Measurements from ENCODE around the gene RAB31. TPM values are rescaled to one million over a fixed set of nuclear protein-coding genes. Genes with fewer than 3 reads are reported as not detected.
"Not testable (repeated sequence)": the region's sequence is repeated elsewhere in the genome, so short reads cannot be mapped to it uniquely, and the experiment has no call there.

The RAB31 gene
- polyA plus RNA-seq, 1 of the 3 experiments (the other 2 are of a cell fraction) = 23.0 TPM

- Histone ChIP-seq H3F3A (replicated peaks; ENCODE audit: insufficient read depth) (no peaks in the 10 kb centered on the region), H3K27ac (ENCODE audit: low read depth in 2 of 2, low read length in 1 of 2) (no peak overlapping the region), H3K9me2 (no peaks in the 10 kb centered on the region), H3K79me2 (ENCODE audit: insufficient read depth) (no peaks in the 10 kb centered on the region; the same call in 1 of the 2 replicates), H3K4me1 (ENCODE audit: control insufficient read depth in 1 of 2, insufficient read depth in 2 of 2, low read depth in 1 of 2, low read length in 1 of 2) (peaks cover 0 to 2% of the 10 kb centered on the region in 2 experiments; a peak in 1 of 4 replicates), H3K4me3 (ENCODE audit: low read depth in 2 of 2, low read length in 1 of 2) (no peak overlapping the region), H3K9me3 (peaks cover 8% of the 10 kb centered on the region; the same call in 1 of the 2 replicates), H2AFZ (ENCODE audit: low read depth) (no peak overlapping the region), H3K4me2 (no peak overlapping the region), H3K36me3 (replicated peaks in 1 of 2; ENCODE audit: control insufficient read depth in 1 of 2, insufficient read depth in 2 of 2, low read length in 1 of 2) (peaks cover 0 to 17% of the 10 kb centered on the region in 2 experiments), H4K20me1 (ENCODE audit: insufficient read depth) (no peaks in the 10 kb centered on the region), H3K9ac (no peak overlapping the region), H3K27me3 (ENCODE audit: insufficient read depth) (no peaks in the 10 kb centered on the region)
- 96% methylated on average over 3 of the region's 3 CpGs for WGBS (ENCODE audit: low lambda C conversion rate)
- CTCF ChIA-PET = no interaction called here
- no peak for TF ChIP-seq EZH2phosphoT487 (IDR thresholded peaks at IDR 0.05; ENCODE audit: borderline replicate concordance, low read depth)
- no peak for TF ChIP-seq CHD2 (IDR thresholded peaks at IDR 0.05; ENCODE audit: low read length, partially characterized antibody)
- no peak for TF ChIP-seq YY1 (IDR thresholded peaks at IDR 0.05; ENCODE audit: low read depth)
- TF ChIP-seq, protein P1, sequence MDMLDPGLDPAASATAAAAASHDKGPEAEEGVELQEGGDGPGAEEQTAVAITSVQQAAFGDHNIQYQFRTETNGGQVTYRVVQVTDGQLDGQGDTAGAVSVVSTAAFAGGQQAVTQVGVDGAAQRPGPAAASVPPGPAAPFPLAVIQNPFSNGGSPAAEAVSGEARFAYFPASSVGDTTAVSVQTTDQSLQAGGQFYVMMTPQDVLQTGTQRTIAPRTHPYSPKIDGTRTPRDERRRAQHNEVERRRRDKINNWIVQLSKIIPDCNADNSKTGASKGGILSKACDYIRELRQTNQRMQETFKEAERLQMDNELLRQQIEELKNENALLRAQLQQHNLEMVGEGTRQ (IDR thresholded peaks at IDR 0.05; ENCODE audit: borderline replicate concordance, low read depth, low read length) = no peak
- TF ChIP-seq FOSL2 (IDR thresholded peaks at IDR 0.05; ENCODE audit: borderline replicate concordance, low read depth) = no peak
- TF ChIP-seq PBX3 (IDR thresholded peaks at IDR 0.05) = no peak
- TF ChIP-seq RXRA (IDR thresholded peaks at IDR 0.05; ENCODE audit: borderline replicate concordance, low read depth) = no peak
- TF ChIP-seq FOXJ3 (CRISPR knock-in tag; IDR thresholded peaks at IDR 0.05) = no peak
- TF ChIP-seq EP300 (IDR thresholded peaks at IDR 0.05; ENCODE audit: borderline replicate concordance in 1 of 2, low read depth in 1 of 2, low read length in 1 of 2) = no peak
- no peak for TF ChIP-seq RFX5 (IDR thresholded peaks at IDR 0.05; ENCODE audit: low read length)
- TF ChIP-seq RAD21 (IDR thresholded peaks at IDR 0.05; ENCODE audit: low read length) = no peak
- TF ChIP-seq NFIC (IDR thresholded peaks at IDR 0.05; ENCODE audit: borderline replicate concordance) = no peak
- TF ChIP-seq GATA2 (CRISPR knock-in tag; IDR thresholded peaks at IDR 0.05) = no peak
- DNase-seq = no peak
- POLR2A ChIA-PET = no interaction called here
Measured at GRCh38 chr18:9856092-9856491, 148.0 kb downstream of the RAB31 start.

GRCh38 chr18:9857479-9857998, 149.4 kb downstream of the RAB31 start:
- H3K4me1 ChIP-seq (ENCODE audit: control insufficient read depth in 1 of 2, insufficient read depth in 2 of 2, low read depth in 1 of 2, low read length in 1 of 2); POLR2A ChIA-PET; DNase-seq; H3K27me3 ChIP-seq (ENCODE audit: insufficient read depth); H3K9me3 ChIP-seq; H4K20me1 ChIP-seq (ENCODE audit: insufficient read depth); H3K27ac ChIP-seq (ENCODE audit: low read depth in 2 of 2, low read length in 1 of 2); H2AFZ ChIP-seq (ENCODE audit: low read depth); H3K4me2 ChIP-seq; H3K4me3 ChIP-seq (ENCODE audit: low read depth in 2 of 2, low read length in 1 of 2); H3F3A ChIP-seq (replicated peaks; ENCODE audit: insufficient read depth); CTCF ChIA-PET; H3K79me2 ChIP-seq (ENCODE audit: insufficient read depth); H3K9me2 ChIP-seq; H3K9ac ChIP-seq: not testable (repeated sequence)
- 80% methylated on average over 4 of the region's 4 CpGs for WGBS (ENCODE audit: low lambda C conversion rate)
- peaks cover 0 to 12% of the 10 kb centered on the region in 2 experiments for H3K36me3 ChIP-seq (replicated peaks in 1 of 2; ENCODE audit: control insufficient read depth in 1 of 2, insufficient read depth in 2 of 2, low read length in 1 of 2)

All from SK-N-SH (cell line).